GM18951 (cell line): ENCODE measurements around the gene SLC49A4.

Experiments
- POLR2A ChIP-seq: IDR thresholded peaks from 4 replicates; pipeline ENCODE4 v1.6.1; 2011; ENCODE audit warnings: mild to moderate bottlenecking; ENCODE audit not compliant: insufficient read length, insufficient read depth; ENCODE audit errors: extremely low read depth
- in situ Hi-C: fragments of 300-500 bp; cut with MboI; formaldehyde crosslinking; loops from one replicate; pipeline ENCODE4 v1.12.0; 2022; ENCODE audit warnings: low sequenced_read_pairs, mixed read lengths, inconsistent platforms; ENCODE audit not compliant: unreplicated experiment

SLC49A4 gene

GRCh38 chr3:122858373-122858772, 63.5 kb downstream of the SLC49A4 start:
- TF ChIP-seq POLR2A, result no peak
- in situ Hi-C loops, result no loop called here

GRCh38 chr3:122859021-122859805, 64.3 kb downstream of the SLC49A4 start:
- no peak for TF ChIP-seq POLR2A
- in situ Hi-C loops, result no loop called here

DNA sequence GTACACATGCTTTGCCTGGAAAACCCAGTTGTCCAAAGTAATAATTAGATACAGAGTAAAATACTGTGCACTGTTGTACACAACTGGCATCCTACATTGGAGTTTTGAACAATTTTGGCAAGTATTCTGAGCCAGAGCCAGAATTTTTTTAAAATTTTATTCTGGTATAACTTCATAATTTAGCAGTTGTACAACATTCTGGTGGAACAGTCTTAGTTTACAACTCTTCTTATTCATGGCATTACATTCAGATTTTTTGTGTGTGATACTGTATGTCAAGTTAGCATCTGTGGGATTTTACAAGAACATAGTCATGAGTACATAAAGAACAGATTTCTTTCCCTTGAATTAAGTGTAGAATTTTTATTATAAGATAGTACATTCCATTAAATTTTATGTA, 67.5 kb downstream of the SLC49A4 start:
- in situ Hi-C loops, result no loop called here
- TF ChIP-seq POLR2A, result no peak

GRCh38 chr3:122864498-122864897, 69.6 kb downstream of the SLC49A4 start:
- in situ Hi-C loops, result no loop called here
- no peak for TF ChIP-seq POLR2A

DNA sequence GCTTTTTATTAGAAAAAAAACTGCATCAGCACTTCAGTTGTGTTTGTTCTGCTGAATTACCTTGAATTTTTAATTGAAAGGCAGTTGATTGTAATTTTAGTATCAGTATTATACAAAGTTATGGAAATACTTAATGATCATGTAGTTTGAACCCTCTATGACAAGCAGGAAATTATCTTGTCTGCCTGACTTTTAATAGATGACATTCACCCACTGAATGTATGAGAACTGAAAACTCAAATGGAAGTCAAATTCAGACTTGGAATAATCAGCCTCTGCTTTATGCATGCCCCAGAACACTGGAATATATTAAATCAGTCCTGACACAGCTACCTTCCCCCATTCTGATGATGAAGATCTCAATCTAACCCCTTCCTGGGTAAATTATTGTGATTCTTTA, 73.5 kb downstream of the SLC49A4 start:
- in situ Hi-C loops, result no loop called here
- no peak for TF ChIP-seq POLR2A

- in situ Hi-C loops, result no loop called here
- TF ChIP-seq POLR2A, result no peak
Observed at GRCh38 chr3:122873741-122874515, 79.1 kb downstream of the SLC49A4 start.

- no peak for TF ChIP-seq POLR2A
- in situ Hi-C loops, result no loop called here
Observed at GRCh38 chr3:122875547-122876127, 80.8 kb downstream of the SLC49A4 start.

GRCh38 chr3:122880173-122880572, 85.3 kb downstream of the SLC49A4 start:
- in situ Hi-C loops, result no loop called here
- TF ChIP-seq POLR2A, result no peak

GRCh38 chr3:122880624-122881023, 85.8 kb downstream of the SLC49A4 start:
- in situ Hi-C loops, result no loop called here
- TF ChIP-seq POLR2A, result no peak

DNA sequence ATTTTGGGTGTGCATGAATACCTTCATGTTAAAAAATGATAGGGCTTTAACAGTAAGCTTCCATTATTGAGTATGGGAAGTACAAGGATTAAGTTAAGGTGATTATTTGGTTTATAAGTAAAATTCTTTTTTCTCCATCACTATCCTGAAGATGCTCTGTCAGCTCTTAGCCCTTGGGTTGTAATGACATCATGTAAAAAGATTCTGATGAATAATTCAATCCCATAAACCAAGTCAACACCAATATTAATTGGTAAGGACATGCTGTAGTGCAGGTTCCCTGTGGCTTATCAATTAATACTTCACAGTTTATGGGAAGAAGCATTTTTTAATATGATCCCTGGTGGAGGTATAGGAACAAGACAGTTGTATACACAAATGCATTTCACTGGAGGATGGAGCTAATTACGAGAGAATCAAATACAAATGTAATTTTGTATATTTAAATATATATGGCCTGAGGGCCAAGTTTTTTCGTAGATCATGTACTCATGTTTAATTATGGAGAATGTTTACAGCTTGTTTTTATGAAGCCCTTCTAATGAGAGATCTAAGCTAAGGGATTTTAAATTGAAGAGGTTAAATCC, 87.6 kb downstream of the SLC49A4 start:
- in situ Hi-C loops, result no loop called here
- TF ChIP-seq POLR2A, result no peak

DNA sequence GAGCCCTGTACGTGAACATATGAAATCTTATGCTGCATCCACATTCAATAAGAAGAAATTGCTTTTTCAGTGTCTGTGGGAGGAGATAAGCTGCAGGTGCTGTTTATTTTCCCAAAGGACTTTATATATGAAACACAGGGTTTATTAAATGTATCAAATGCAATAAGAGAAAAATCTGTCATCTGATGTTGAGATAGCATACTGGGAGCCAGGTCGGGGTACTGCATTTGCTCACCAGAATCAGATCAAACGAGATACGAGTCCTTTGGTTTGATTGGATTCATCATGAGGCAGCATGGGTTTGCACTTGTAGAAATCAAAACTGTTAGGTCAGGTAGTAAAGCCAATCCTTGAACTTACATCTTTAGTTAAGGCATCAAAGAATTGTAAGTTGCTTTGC, 91.4 kb downstream of the SLC49A4 start:
- TF ChIP-seq POLR2A, result no peak
- in situ Hi-C loops, result no loop called here

- in situ Hi-C loops, result no loop called here
- no peak for TF ChIP-seq POLR2A
Observed at GRCh38 chr3:122886946-122887345, 92.1 kb downstream of the SLC49A4 start.

- no peak for TF ChIP-seq POLR2A
- in situ Hi-C loops, result no loop called here
Observed at GRCh38 chr3:122890077-122890719, 95.3 kb downstream of the SLC49A4 start.

GRCh38 chr3:122890720-122891220, 95.9 kb downstream of the SLC49A4 start:
- TF ChIP-seq POLR2A, result no peak
- in situ Hi-C loops, result no loop called here
